ENCODE measurements around the gene ARID1A.

- TF ChIP-seq YY1 (IDR thresholded peaks at IDR 0.05; ENCODE audit: low read depth), result no peak
- TF ChIP-seq, protein P1, sequence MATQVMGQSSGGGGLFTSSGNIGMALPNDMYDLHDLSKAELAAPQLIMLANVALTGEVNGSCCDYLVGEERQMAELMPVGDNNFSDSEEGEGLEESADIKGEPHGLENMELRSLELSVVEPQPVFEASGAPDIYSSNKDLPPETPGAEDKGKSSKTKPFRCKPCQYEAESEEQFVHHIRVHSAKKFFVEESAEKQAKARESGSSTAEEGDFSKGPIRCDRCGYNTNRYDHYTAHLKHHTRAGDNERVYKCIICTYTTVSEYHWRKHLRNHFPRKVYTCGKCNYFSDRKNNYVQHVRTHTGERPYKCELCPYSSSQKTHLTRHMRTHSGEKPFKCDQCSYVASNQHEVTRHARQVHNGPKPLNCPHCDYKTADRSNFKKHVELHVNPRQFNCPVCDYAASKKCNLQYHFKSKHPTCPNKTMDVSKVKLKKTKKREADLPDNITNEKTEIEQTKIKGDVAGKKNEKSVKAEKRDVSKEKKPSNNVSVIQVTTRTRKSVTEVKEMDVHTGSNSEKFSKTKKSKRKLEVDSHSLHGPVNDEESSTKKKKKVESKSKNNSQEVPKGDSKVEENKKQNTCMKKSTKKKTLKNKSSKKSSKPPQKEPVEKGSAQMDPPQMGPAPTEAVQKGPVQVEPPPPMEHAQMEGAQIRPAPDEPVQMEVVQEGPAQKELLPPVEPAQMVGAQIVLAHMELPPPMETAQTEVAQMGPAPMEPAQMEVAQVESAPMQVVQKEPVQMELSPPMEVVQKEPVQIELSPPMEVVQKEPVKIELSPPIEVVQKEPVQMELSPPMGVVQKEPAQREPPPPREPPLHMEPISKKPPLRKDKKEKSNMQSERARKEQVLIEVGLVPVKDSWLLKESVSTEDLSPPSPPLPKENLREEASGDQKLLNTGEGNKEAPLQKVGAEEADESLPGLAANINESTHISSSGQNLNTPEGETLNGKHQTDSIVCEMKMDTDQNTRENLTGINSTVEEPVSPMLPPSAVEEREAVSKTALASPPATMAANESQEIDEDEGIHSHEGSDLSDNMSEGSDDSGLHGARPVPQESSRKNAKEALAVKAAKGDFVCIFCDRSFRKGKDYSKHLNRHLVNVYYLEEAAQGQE (IDR thresholded peaks at IDR 0.05; ENCODE audit: low read depth), result no peak
- TF ChIP-seq TAF1 (IDR thresholded peaks at IDR 0.05; ENCODE audit: low read depth), result no peak
- TF ChIP-seq MAX (IDR thresholded peaks at IDR 0.05), result no peak
- TF ChIP-seq CREB1 (IDR thresholded peaks at IDR 0.05; ENCODE audit: low read depth), result no peak
- no peak for TF ChIP-seq FOXM1 (IDR thresholded peaks at IDR 0.05; ENCODE audit: borderline replicate concordance, low read depth)
Observed at GRCh38 chr1:26693599-26694572, 1.9 kb upstream of the ARID1A start.

Data from Ishikawa (cell line).